ENCODE data around the gene TOX3. TPM values are rescaled to one million over a fixed set of nuclear protein-coding genes. Genes with fewer than 3 reads are reported as not detected.

TOX3 gene
- total RNA-seq, 2 donors from 2014 or later: not detected

DNA sequence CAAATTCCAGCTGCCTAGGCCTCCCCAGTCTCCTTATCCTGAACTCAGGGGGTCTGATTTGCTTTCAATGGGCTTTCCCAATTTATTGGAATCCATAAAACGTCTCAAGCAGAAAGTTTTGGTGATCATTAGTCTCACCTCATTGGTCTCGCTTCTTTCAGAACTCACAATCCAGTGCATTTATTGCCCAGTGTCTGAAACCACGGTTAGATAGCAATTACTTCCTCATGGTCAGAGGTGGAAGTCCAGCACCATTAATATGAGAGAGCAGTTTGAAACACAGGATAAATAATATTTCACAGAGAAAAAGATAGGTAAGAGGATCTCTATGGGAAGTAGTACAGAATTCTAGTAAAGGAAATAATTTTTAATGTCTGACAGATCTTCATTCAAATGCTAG, 128.7 kb downstream of the TOX3 start:
- H3K27me3 ChIP-seq: no peaks in the 10 kb centered on the region
- no peaks in the 10 kb centered on the region for H3K36me3 ChIP-seq
- no peaks in the 10 kb centered on the region for H3K4me1 ChIP-seq
- H3K4me3 ChIP-seq: no peak overlapping the region
- H3K9me3 ChIP-seq: no peaks in the 10 kb centered on the region
- no peak overlapping the region for H3K27ac ChIP-seq
- DNase-seq (ENCODE audit: low spot score): no peak
- TF ChIP-seq, protein P1, sequence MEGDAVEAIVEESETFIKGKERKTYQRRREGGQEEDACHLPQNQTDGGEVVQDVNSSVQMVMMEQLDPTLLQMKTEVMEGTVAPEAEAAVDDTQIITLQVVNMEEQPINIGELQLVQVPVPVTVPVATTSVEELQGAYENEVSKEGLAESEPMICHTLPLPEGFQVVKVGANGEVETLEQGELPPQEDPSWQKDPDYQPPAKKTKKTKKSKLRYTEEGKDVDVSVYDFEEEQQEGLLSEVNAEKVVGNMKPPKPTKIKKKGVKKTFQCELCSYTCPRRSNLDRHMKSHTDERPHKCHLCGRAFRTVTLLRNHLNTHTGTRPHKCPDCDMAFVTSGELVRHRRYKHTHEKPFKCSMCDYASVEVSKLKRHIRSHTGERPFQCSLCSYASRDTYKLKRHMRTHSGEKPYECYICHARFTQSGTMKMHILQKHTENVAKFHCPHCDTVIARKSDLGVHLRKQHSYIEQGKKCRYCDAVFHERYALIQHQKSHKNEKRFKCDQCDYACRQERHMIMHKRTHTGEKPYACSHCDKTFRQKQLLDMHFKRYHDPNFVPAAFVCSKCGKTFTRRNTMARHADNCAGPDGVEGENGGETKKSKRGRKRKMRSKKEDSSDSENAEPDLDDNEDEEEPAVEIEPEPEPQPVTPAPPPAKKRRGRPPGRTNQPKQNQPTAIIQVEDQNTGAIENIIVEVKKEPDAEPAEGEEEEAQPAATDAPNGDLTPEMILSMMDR (IDR thresholded peaks at IDR 0.05): no peak

GRCh38 chr16:52416888-52417287, 130.1 kb downstream of the TOX3 start:
- TF ChIP-seq, protein P1 (IDR thresholded peaks at IDR 0.05): no peak
- no peak for DNase-seq (ENCODE audit: low spot score)
- Histone ChIP-seq H3K9me3 (no peaks in the 10 kb centered on the region), H3K27me3 (no peaks in the 10 kb centered on the region), H3K4me3 (no peak overlapping the region), H3K27ac (no peak overlapping the region), H3K36me3 (no peaks in the 10 kb centered on the region), H3K4me1 (no peaks in the 10 kb centered on the region)

DNA sequence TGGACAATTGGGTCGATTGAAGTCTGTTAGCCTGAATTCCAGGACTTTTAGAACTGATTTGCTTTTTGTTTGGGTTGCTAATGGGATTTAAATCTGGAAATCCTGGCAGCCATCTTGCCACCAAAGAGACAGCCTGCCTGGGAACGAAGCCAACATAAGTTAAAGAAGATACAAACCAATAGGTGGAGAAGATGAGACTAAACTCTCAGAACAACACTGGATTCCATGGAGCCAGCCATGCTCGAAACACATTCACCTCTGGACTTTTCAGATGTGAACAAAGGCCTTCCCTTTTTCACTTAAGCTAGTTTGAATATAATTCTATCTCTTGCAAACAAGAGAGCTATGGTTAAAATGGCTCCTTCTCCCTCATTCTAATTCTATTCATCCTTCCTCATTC, 135.9 kb downstream of the TOX3 start:
- Histone ChIP-seq H3K9me3 (no peaks in the 10 kb centered on the region), H3K4me1 (no peaks in the 10 kb centered on the region), H3K36me3 (no peaks in the 10 kb centered on the region), H3K27ac (no peak overlapping the region), H3K27me3 (no peaks in the 10 kb centered on the region), H3K4me3 (no peak overlapping the region)
- DNase-seq (ENCODE audit: low spot score): no peak
- TF ChIP-seq, protein P1 (IDR thresholded peaks at IDR 0.05): no peak

GRCh38 chr16:52408191-52408845, 138.6 kb downstream of the TOX3 start:
- TF ChIP-seq, protein P1 (IDR thresholded peaks at IDR 0.05): no peak
- H3K9me3 ChIP-seq: no peaks in the 10 kb centered on the region

DNA sequence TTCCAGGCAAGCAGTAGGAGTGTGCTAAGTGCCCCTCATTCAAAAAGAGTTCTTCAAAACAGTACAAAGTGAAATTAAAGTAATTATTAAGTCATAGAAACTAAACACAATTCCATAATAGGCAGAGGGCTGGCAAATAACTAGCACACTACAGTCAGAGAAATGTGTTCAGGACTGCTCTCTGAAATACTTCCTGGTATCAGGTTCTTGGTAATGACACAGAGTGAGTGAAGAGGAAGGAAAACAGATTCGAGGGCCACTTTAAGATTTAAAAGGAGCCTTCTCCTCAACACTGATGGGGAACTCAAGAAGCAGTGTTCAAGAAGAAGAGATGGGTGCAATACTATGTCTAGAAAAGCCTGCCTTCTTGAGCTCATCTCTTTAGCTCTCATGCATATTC, 139.2 kb downstream of the TOX3 start:
- H3K4me1 ChIP-seq: no peaks in the 10 kb centered on the region
- H3K4me3 ChIP-seq: no peak overlapping the region
- TF ChIP-seq, protein P1 (IDR thresholded peaks at IDR 0.05): no peak
- DNase-seq (ENCODE audit: low spot score): no peak
- no peak overlapping the region for H3K27ac ChIP-seq
- H3K27me3 ChIP-seq: no peaks in the 10 kb centered on the region
- no peaks in the 10 kb centered on the region for H3K9me3 ChIP-seq
- no peaks in the 10 kb centered on the region for H3K36me3 ChIP-seq

More at GRCh38 chr16:52408191-52408845, 138.6 kb downstream of the TOX3 start:
- Histone ChIP-seq H3K36me3 (no peaks in the 10 kb centered on the region), H3K27me3 (no peaks in the 10 kb centered on the region), H3K4me3 (no peak overlapping the region), H3K4me1 (no peaks in the 10 kb centered on the region), H3K27ac (no peak overlapping the region)
- DNase-seq (ENCODE audit: low spot score): no peak

- Histone ChIP-seq H3K9me3 (no peaks in the 10 kb centered on the region), H3K27ac (no peak overlapping the region), H3K36me3 (no peaks in the 10 kb centered on the region), H3K4me1 (no peaks in the 10 kb centered on the region), H3K4me3 (no peak overlapping the region), H3K27me3 (no peaks in the 10 kb centered on the region)
- TF ChIP-seq, protein P1 (IDR thresholded peaks at IDR 0.05): no peak
- no peak for DNase-seq (ENCODE audit: low spot score)
Measured at GRCh38 chr16:52405441-52405840, 141.5 kb downstream of the TOX3 start.

Data from right atrium auricular region (tissue), 2 donors.